ENCODE results near the gene RYR3.

Gene RYR3

GRCh38 chr15:33360886-33361285, 50.1 kb downstream of the RYR3 start:
- no peak overlapping the region for H3K4me3 ChIP-seq (ENCODE audit: low read depth, low read length)
- no peak for DNase-seq (ENCODE audit: low read depth)
- TF ChIP-seq CTCF (IDR thresholded peaks at IDR 0.05; ENCODE audit: low read depth, low read length, missing control alignments), result no peak

- DNase-seq (ENCODE audit: low read depth), result no peak
- TF ChIP-seq CTCF (IDR thresholded peaks at IDR 0.05; ENCODE audit: low read depth, low read length, missing control alignments), result no peak
- H3K4me3 ChIP-seq (ENCODE audit: low read depth, low read length), result no peak overlapping the region
Measured at GRCh38 chr15:33369941-33370622, 59.3 kb downstream of the RYR3 start.

- DNase-seq (ENCODE audit: low read depth), result no peak
- TF ChIP-seq CTCF (IDR thresholded peaks at IDR 0.05; ENCODE audit: low read depth, low read length, missing control alignments), result no peak
- no peak overlapping the region for H3K4me3 ChIP-seq (ENCODE audit: low read depth, low read length)
Measured at GRCh38 chr15:33370623-33371020, 59.9 kb downstream of the RYR3 start.

GRCh38 chr15:33371159-33371558, 60.4 kb downstream of the RYR3 start:
- TF ChIP-seq CTCF (IDR thresholded peaks at IDR 0.05; ENCODE audit: low read depth, low read length, missing control alignments), result no peak

GRCh38 chr15:33374226-33374914, 63.6 kb downstream of the RYR3 start:
- no peak overlapping the region for H3K4me3 ChIP-seq (ENCODE audit: low read depth, low read length)
- no peak for DNase-seq (ENCODE audit: low read depth)
- TF ChIP-seq CTCF (IDR thresholded peaks at IDR 0.05; ENCODE audit: low read depth, low read length, missing control alignments), result no peak

More at GRCh38 chr15:33371159-33371558, 60.4 kb downstream of the RYR3 start:
- DNase-seq (ENCODE audit: low read depth), result no peak
- no peak overlapping the region for H3K4me3 ChIP-seq (ENCODE audit: low read depth, low read length)

- DNase-seq (ENCODE audit: low read depth), result no peak
- no peak overlapping the region for H3K4me3 ChIP-seq (ENCODE audit: low read depth, low read length)
- no peak for TF ChIP-seq CTCF (IDR thresholded peaks at IDR 0.05; ENCODE audit: low read depth, low read length, missing control alignments)
Measured at GRCh38 chr15:33375236-33375635, 64.5 kb downstream of the RYR3 start.
